NCI-H187 (cell line): ENCODE data around the gene ZMYM5.
A peak's percentile ranks its signal among the peaks of the same experiment; 100 is the strongest.
"Not testable (repeated sequence)": the region's sequence is repeated elsewhere in the genome, so short reads cannot be mapped to it uniquely, and the experiment has no call there.

Experiments used
- DNase-seq, 2 experiments: peaks; one replicate each; lab custom pipeline; 2025; lab: John Stamatoyannopoulos, UW

The ZMYM5 gene

DNA sequence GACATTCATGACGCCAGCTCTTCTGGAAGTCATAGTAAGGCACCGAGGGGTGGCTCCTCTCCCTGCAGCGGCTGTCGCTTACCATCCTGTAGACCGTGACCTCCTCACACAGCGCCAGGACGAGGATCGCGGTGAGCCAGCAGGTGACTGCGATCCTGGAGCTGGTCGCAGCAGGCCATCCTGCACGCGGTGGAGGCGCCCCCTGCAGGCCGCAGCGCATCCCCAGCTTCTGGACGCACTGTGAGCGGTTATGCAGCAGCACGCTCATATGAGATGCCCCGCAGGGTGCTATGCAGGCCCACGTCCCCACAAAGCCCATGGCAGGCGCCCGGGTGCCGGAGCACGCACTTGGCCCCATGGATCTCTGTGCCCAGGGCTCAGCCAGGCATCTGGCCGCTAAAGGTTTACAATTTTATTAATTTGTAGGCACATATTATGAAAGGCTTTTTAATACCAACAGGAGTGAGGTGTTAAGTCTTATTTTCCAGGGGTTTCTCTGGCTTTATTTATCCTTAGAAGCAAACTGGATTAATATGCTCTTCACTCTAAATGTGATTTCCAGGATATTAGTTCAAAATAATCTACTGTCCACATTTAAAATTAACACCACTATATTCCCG, 45.1 kb downstream of the ZMYM5 start:
- no peak for DNase-seq

DNA sequence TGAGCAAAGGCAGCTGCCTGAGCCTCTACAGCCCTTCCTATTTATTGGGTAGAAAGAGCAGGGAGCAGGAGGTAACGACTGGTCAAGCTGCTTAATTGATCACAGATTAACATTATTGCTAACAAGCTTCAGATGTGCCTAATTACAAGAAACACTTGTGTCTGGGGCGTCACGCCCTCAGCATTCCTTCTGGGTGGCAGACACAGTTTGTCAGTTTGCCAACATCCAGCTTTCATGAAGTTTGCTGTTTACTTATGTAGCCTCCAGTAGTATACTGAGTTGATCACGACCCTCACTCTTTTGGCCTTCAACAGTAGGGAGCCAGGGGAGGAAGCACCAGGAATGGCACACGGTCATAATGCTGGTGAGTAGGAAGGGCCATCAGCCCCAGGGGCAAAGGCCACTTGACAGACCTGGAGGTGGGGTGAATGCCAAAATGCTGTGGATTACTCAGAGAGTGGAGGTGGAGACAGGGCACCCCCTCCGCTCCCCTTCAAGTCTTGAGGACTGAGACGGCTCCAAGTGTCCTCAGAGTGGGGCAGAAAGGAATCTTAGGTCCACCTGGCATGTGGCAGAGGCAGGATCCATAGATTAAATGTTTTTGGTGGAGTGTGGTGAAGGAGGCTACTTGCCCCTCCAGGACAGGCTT, 45.8 kb downstream of the ZMYM5 start:
- DNase-seq: no peak

DNA sequence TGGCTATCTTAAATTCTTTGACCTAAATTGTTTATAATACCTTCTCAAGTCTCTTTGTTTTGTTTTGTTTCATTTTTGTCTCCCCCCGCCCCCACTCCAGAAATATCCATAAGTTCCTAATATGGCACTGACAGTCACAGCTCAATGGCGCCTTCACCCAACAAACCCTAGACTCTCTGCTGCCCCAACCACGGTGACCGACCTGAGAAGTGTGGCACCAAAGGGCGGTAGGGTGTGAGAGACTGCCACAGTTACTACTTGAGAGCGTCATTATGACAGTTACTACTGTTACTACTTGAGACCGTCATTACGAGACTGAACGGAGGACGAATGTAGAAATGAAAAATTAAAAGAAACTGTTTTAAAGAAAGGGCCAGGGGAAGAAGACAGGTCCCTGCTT, 46.3 kb downstream of the ZMYM5 start:
- DNase-seq: no peak

DNA sequence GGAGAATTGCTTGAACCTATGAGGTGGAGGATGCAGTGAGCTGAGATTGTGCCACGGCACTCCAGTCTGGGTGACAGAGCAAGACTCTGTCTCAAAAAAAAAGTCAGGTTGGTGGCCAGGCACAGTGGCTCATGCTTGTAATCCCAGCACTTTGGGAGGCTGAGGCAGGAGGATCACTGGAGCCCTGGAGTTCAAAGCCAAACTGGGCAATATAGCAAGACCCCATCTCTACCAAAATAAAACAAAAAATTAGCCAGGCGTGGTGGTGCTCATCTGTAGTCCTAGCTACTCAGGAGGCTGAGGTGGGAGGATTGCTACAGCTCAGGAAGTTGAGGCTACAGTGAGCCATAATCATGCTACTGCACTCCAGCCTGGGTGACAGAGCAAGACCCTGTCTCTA, 47.6 kb downstream of the ZMYM5 start:
- not testable (repeated sequence) for DNase-seq

DNA sequence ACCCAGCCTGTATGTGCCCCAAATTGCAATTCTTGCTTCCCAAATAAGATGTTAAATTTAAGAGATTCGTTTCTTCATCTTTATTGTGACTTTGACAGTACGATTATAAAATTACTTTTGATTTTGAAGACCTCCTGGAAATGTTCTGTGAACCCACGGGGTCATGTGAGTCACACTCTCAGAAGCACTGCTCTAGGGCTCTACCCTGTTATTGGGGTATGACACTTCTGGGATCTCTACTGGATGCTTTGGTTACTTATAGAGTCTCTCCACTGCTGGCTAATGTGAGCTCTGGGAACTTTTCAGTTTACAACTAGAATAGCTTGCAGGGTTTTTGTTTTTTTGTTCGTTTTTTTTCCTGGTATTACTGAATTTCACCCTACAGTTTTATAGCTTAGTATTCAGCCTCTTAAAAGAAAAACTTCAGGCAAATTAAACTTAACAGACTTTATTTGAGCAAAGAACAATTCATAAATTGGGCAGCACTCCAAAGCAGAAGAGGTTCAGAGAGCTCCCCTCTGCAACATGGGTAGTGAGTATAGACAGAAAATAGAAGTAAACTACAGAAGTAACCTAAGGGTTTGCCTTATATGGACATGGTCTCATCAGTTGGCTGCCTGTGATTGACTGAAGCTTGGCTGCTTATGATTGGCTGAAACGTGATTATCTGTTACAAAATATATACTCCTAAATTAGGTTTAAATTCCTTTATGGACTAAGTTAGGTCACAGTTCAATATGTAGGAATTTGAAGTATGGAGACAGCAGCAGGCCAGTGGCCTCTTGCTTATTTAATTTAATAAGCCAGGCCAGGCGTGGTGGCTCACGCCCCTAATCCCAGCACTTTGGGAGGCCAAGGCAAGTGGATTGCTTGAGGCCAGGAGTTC, 52.2 kb downstream of the ZMYM5 start:
- no peak for DNase-seq

DNA sequence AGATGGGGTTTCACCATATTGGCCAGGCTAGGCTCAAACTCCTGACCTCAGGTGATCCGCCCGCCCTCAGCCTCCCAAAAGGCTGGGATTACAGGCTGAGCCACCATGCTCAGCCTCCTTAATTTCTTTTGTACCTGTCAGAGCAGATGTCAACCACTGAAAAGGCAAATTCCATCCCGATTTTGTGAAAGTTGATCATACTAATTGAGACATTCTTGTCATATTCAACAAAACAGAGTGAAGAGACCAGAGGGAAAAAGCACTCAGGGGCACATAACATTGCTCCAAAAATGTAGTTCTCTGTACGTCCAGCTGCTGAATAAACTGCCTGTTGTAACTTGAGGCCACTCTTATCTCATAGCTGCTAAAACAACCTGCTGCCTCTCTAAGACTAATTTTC, 53.3 kb downstream of the ZMYM5 start:
- DNase-seq: no peak

DNA sequence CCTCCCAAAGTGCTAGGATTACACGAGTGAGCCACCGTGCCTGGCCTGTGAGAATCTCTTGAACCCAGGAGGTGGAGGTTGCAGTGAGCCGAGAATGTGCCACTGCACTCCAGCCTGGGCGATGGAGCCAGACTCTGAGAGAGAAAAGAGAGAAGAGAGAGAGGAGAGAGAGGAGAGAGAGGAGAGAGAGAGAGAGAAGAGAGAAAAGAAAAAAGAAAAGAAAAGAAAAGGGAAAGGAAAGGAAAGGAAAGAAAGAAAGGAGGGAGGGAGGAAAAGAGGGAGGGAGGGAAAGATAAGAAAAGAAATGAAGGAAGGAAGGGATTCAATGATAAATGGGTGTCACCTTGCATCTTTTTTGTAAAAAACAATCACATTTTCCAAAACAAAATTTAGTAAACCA, 57.7 kb downstream of the ZMYM5 start:
- DNase-seq: no peak

DNA sequence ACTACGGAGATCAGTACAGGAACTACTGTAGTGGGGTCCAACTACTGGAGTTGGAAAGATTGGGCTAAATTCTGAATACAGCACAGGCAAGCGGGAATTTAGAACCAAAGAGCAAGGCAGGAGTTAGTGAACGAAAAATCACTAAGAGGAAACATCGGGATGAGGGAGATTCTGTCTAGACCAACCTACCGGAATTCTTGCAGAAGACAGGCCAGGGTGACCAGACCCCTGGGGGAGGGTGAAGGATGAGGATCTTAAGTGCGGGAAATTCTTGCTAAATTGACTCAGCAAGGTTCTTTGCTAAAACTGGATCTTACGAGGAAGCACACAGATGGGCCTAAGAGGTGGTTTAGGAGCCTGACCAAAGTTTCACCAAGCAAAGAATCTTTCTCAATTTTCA, 67.5 kb downstream of the ZMYM5 start:
- no peak for DNase-seq

DNA sequence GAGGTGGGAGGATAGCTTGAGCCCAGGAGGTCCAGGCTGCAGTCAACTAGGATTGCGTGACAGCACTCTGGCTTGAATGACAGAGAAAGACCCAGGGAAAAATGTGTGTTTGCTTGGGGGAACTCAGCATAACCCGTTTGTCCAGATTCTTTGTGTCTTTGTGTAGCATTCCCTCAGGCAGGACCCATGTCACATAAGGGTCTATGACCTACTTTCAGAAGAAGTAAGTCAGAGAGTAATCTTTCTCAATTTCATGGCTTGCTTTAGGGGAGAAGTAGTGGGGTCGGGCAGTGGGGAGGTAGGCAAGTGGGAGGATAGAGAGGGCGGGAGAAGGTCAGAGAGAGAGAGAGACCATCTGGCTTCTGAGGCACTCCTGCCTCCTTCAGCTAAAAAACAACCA, 68.8 kb downstream of the ZMYM5 start:
- no peak for DNase-seq

DNA sequence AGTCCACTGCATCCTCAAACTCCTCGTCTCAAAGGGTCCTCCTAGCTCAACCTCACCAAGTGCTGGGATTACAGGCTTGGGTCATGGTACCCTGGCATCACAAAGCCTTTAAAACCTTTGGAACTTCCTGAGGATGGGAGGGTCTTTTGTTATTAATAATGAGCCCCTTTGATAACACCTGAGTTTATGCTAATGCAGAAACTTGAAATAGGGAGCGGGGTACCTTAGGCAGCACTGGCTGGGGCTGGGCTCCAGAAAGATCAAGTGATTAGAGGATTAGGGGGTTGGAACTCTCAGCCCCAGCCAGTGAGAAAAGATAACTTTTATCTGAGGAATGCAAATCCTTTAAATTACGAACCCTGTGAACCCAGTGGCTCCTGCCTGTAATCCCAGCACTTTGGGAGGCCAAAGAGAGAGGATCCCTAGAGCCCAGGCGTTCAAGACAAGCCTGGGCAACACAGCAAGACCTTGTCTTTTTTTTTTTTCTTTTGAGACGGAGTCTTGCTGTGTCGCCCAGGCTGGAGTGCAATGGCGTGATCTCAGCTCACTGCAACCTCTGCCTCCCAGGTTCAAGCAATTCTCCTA, 71.4 kb downstream of the ZMYM5 start:
- no peak for DNase-seq

DNA sequence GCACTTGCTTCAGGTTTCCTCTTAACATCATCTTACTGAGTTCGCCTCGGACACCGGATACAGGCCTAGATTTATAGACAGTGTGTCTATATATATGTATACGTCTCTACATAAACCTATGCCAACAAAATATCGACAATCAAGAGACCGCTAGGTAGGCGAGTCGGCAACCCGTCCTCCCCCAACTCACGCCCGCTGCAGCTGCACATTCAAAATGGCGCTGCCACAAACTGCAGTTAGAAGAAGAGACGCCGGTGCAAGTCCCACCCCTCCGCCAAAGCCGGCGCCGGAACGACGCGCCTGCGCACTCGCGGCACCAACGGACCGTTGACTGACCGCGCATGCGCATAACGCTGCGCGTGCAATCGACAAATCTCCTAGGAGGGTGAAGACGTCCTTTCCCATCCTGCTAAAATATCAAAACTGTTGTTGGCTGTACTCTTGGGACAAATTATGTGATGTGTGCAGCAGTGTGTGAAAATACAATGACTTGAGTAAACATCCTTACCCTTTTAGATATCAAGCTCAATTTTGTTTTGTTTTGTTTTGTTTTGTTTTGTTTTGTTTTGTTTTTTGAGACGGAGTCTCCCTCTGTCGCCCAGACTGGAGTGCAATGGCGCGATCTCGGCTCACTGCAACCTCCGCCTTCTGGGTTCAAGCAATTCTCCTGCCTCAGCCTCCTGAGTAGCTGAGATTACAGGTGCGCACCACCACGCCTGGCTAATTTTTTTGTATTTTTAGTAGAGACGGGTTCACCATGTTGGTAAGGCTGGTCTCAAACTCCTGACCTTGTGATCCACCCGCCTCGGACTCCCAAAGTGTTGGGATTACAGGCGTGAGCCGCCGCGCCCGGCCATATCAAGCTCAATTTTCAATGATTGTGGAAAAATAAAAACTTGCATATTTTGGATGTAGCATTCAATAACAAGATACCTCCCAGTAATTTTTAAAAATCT, 80.4 kb downstream of the ZMYM5 start, which contains the start of gene PSPC1:
Gene PSPC1, minus strand, starts transcription at position 219 of the 956 bp plus-strand sequence. Its CDS starts 188 bp downstream, at position 31.
- DNase-seq: peak; percentile 80 to 82

DNA sequence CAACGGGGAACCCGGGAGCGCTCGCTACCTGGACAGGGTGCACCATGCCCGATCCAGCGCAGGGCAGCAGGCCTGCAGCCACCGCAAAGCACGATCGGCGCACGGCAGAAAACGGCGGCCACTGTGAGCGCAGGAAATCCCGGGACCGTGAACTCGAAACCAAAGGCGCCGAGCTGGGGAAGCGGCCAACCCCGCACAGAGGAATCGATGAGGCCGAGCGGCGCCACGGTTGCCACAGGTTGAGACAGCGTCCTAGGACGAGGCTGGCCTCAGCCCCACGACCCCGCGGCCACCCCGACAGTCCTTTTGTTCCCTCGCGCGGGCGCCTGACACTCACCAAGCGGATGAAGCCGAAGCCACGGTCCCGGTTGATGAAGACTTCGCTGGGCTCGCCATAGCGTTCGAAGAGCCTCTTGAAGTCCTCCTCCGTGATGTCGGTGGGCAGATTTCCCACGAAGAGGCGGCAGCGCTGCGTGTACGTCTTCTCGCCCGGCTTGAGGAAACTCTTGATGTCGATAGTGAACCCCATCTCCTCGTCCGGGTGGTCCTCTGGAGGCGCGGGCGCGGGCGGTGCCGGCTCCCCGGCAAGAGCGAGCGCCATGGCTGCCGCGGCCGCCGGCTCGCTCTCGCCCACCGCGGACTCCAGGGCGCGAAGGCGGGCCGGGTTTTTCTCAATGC, 81.3 kb downstream of the ZMYM5 start:
- DNase-seq: peak in 1 of 2 experiments; percentile 0

DNA sequence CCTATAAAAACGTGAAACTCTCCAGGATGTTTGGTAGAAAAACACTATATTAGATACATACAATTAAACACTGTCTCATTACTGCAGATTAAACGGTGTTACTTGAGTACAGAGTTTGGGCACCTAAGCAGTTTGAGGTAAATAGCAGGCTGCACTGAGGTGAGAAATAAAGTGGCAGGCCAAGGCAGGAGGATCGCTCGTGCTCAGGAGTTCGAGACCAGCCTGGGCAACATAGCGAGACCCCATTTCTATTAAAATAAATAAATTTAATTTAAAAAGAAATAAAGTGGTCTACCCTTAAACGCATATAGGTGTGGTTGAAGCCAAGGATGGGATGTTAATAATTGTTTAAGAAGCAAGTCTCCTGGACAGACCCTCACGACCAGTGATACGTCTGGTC, 81.9 kb downstream of the ZMYM5 start:
- no peak for DNase-seq

DNA sequence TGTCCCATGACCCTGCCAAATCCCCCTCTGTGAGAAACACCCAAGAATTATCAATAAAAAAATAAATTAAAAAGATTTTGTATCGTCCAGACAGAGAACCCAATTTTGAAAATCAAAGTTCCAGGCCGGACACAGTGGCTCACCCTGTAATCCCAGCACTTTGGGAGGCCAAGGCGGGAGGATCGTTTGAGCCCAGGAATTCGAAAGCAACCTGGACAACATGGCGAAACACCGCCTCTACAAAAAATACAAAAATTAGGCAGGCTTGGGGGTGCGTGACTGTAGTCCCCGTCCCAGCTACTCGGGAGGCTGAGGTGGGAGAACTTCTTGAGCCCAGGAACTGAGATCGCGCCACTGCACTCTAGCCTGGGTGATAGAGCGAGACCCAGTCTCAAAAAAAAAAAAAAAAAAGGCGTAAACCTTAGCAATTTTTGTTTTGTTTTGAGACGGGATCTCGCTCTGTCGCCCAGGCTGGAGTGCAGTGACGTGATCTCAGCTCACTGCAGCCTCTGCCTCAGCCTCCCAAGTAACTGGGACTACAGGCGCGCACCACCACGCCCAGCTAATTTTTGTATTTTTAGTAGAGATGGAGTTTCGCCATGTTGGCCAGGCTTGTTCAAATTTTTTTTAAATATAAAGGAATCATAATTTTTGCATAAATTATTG, 82.6 kb downstream of the ZMYM5 start:
- DNase-seq: not testable (repeated sequence)
